HepG2 (cell line): ENCODE results near the gene SNAP25.

ENCODE experiments used
- ATM ChIP-seq: fragments of 450-650 bp; IDR thresholded peaks from 2 replicates; pipeline ENCODE4 v1.7.1; 2017; ENCODE audit warnings: mild to moderate bottlenecking, borderline replicate concordance
- CTCF ChIP-seq: sonication (generic); formaldehyde crosslinking; IDR thresholded peaks from 2 replicates; pipeline ENCODE4 v1.5.0; 2020; ENCODE audit warnings: mild to moderate bottlenecking, missing genetic modification reagents, moderate library complexity
- MLX ChIP-seq: IDR thresholded peaks from 2 replicates; pipeline ENCODE4 v1.6.1; 2016
- POLR2A ChIP-seq, 2 experiments: IDR thresholded peaks; 2 replicates each; pipeline ENCODE4 v1.6.1; 2011; ENCODE audit warnings: low read depth in 2 of 2, low read length in 2 of 2, mild to moderate bottlenecking in 1 of 2, moderate library complexity in 1 of 2; ENCODE audit not compliant: insufficient read depth in 1 of 2
- POLR2AphosphoS5 ChIP-seq: IDR thresholded peaks from 2 replicates; pipeline ENCODE4 v1.6.1; 2012; ENCODE audit warnings: low read depth, low read length
- RXRA ChIP-seq: sonication (generic); formaldehyde crosslinking; IDR thresholded peaks from 2 replicates; pipeline ENCODE4 v1.5.1; 2020; ENCODE audit warnings: missing genetic modification reagents
- ZBTB38 ChIP-seq: sonication (generic); formaldehyde crosslinking; IDR thresholded peaks from 2 replicates; pipeline ENCODE4 v1.5.1; 2020; ENCODE audit warnings: mild to moderate bottlenecking, missing genetic modification reagents
- ZNF503 ChIP-seq: sonication (generic); formaldehyde crosslinking; IDR thresholded peaks from 2 replicates; pipeline ENCODE4 v1.4.0; 2020; ENCODE audit warnings: missing genetic modification reagents
- ZNF597 ChIP-seq: sonication (generic); formaldehyde crosslinking; IDR thresholded peaks from 2 replicates; pipeline ENCODE4 v1.5.0; 2020; ENCODE audit warnings: missing genetic modification reagents

GRCh38 chr20:10201321-10201870, 17.2 kb upstream of the SNAP25 start:
- TF ChIP-seq ZNF503 (CRISPR knock-in tag) (no peak), MLX (CRISPR knock-in tag) (no peak), POLR2AphosphoS5 (no peak), ZBTB38 (CRISPR knock-in tag) (no peak), ZNF597 (CRISPR knock-in tag) (no peak), CTCF (CRISPR knock-in tag) (no peak), ATM (no peak), POLR2A (IDR thresholded peaks at IDR 0.05; ENCODE audit: insufficient read depth in 1 of 2, low read depth in 2 of 2, low read length in 2 of 2) (no peak), RXRA (CRISPR knock-in tag) (no peak)
